ENCODE data around the gene IRF8.

The IRF8 gene

GRCh38 chr16:85915125-85915845 lies 16.3 kb downstream of the IRF8 start:
- DNase-seq = no peak

GRCh38 chr16:85916141-85916890 lies 17.4 kb downstream of the IRF8 start:
- no peak for DNase-seq

- DNase-seq = no peak
Observed at GRCh38 chr16:85917012-85917411, 18.1 kb downstream of the IRF8 start.

- DNase-seq = no peak
Observed at GRCh38 chr16:85917959-85918358, 19.0 kb downstream of the IRF8 start.

DNA sequence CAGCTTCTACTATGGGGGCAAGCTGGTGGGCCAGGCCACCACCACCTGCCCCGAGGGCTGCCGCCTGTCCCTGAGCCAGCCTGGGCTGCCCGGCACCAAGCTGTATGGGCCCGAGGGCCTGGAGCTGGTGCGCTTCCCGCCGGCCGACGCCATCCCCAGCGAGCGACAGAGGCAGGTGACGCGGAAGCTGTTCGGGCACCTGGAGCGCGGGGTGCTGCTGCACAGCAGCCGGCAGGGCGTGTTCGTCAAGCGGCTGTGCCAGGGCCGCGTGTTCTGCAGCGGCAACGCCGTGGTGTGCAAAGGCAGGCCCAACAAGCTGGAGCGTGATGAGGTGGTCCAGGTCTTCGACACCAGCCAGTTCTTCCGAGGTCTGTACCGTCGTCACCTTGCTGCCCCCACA lies 19.5 kb downstream of the IRF8 start:
- DNase-seq = no peak

DNA sequence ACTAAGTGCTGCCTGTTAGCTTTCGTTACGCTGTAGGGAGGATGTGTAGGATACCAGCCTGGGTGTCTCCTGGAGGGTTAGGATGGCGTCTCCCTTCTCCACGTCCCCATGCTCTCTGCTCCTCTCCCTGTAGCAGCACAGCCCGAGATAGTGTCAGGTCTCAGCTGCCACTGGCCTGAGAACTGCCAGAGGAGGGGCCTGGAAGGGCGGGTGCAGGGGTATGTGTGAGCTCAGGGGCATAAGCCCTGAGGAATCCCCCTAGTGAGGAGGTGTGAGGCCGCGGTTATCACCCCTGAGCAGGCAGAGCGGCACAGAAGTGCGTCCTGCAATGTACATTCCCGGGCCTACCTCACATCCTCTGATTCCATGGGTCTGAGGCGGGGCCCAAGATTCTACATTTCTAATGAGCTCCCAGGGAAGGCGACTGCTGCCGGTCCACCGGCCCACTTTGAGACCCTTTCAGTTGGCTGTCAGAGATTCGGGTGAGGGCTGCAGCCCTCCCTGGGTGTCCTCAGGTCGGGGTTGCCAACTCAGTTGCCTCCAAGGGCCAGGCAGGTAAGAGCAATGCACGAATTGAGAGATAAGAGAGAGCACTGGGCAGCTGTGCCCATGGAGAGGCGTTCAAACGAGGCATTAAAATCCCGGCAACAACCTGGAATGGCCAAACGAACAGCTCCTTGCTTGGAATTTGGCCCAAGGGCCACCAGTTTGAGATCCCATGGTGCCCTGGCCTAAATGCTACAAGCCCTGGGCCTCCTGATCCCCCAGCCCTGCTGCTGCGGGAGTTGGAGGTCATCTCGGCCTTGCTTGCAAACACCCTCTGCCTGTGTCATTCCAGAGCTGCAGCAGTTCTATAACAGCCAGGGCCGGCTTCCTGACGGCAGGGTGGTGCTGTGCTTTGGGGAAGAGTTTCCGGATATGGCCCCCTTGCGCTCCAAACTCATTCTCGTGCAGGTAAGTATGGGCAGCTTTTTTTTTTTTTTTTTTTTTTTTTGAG lies 20.6 kb downstream of the IRF8 start:
- no peak for DNase-seq

DNA sequence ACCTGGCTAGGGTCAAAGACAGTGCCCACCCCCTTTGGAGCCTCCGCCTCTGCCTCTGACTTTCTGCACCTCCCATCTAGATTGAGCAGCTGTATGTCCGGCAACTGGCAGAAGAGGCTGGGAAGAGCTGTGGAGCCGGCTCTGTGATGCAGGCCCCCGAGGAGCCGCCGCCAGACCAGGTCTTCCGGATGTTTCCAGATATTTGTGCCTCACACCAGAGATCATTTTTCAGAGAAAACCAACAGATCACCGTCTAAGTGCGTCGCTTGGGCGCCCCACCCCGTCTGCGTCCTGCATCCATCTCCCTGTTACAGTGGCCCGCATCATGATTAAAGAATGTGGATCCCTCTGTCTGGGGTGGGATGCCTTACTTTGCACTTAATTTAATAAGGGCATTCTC lies 22.1 kb downstream of the IRF8 start:
- no peak for DNase-seq

DNA sequence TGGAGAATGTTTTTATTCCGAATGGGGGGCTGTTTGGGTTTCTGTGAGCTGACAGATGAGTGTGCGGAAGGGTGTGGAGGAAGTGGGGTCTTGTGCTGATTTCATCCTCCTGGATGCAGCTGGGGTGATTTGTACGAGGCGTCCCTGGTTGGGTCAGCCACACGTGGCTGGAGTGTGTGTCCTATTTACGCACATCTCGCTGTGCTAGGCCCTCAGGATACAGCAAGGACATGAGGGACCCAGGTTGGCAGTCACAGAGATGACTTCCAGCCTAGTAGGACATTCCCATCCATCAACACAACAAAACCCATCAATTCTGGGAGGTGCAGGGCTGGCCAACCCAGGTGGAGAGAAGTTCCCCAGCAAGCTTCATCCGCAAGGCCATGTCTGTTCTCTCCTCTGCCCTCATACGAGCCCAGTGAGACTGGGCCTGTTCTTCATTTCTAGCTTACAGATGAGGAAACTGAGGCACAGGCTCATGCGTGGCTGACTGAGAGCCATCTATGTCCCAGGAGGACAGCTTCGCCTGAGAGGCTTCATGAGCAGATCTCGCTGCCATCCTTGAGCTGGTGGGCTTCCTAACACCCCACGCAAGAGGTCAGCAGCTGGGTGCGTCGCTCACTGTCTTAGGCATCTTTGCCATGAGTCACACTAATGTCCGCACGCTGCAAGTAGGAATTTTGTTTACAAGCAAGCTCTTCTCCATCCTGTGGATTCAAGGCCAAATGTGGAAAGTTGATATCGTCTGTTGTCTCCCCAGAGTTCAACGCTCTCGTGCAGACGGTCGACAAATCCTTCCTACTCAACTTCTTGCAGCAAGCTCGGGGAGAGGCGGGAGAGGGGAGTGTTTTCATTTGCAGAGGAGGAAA lies 24.4 kb downstream of the IRF8 start:
- no peak for DNase-seq

DNA sequence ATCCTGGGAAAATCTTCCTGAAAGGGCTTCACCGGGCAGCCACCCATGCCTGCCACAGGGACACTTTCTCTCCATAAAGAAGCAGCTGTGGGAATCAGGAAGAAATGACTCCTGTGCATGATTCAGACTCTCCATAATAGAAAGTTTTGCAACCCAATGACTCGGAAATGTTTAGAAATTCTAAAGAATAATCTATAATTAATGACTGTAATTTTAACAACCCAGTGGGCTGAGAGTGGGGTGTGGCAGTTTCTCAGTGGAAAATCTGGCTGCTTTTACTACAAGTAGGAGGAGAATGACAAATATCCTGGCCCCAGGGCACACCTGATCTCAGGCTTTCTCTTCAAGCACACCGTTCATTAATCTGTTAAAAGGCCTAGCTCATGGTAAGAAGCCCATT lies 25.7 kb downstream of the IRF8 start:
- DNase-seq = no peak

- no peak for DNase-seq
Observed at GRCh38 chr16:85926370-85926769, 27.4 kb downstream of the IRF8 start.

DNA sequence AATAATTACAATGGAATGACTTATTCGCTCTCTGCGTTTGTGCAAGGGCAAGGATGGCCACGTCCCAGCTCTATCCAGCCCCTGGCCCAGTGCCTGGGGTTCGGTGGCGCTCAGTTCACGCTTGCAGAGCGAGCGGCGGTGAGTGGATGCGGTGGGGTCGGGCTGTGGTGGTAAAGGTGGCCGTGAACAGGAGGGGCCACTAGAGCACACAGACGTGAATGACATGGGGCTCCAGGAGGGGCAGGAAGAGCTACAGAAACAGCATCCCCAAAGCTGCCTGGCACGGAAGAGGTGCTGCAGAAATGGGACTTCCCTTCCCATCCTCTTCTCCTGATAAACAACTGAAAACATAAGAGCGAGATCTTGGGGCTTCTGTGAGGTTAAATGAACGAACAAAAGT lies 28.4 kb downstream of the IRF8 start:
- DNase-seq = no peak

GRCh38 chr16:85927959-85928358 lies 29.0 kb downstream of the IRF8 start:
- DNase-seq = no peak

DNA sequence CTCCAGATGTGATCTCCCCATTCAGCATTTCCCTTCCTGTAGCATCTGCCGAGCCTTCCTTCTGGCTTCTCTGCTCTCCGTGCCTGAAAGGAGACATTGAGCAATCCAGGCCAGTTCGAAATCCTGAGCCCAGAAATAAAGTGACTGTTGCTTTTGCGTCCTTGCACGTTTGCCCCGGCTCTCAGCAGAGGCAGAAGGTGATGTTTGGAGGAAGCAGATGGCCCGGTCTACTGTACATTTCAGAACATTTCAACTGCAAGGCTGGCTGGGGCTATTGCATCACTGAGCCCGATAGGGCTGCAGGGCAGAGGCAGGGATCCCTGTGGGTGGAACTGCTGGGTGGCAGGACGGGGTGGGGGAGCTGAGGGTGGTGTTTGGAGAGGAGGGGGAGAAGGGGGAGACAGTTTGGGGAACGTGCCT lies 29.4 kb downstream of the IRF8 start:
- no peak for DNase-seq

- DNase-seq = no peak
Observed at GRCh38 chr16:85929259-85929721, 30.3 kb downstream of the IRF8 start.

- no peak for DNase-seq
Observed at GRCh38 chr16:85930301-85930700, 31.3 kb downstream of the IRF8 start.

GRCh38 chr16:85931596-85932402 lies 32.8 kb downstream of the IRF8 start:
- no peak for DNase-seq

DNA sequence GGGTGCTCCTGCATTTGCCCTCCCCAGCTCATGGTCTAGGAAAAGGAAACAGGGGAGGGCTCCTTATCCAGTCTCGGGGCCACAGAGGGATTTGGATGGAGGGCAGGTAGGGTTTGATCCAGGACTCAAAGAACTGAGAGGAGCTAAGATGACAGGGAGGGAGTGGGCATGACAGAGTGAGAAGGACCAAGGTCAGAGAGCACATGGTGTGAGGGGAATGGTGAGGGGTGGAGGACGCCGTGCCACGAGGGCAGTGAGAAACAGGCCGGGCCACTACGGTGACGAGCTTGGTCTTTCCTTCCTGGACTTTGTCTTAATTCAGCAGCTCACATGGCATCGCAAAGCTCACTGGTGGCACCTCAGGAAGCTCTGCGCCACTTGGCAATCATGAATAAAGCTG lies 35.2 kb downstream of the IRF8 start:
- no peak for DNase-seq

- no peak for DNase-seq
Observed at GRCh38 chr16:85935391-85935973, 36.5 kb downstream of the IRF8 start.

DNA sequence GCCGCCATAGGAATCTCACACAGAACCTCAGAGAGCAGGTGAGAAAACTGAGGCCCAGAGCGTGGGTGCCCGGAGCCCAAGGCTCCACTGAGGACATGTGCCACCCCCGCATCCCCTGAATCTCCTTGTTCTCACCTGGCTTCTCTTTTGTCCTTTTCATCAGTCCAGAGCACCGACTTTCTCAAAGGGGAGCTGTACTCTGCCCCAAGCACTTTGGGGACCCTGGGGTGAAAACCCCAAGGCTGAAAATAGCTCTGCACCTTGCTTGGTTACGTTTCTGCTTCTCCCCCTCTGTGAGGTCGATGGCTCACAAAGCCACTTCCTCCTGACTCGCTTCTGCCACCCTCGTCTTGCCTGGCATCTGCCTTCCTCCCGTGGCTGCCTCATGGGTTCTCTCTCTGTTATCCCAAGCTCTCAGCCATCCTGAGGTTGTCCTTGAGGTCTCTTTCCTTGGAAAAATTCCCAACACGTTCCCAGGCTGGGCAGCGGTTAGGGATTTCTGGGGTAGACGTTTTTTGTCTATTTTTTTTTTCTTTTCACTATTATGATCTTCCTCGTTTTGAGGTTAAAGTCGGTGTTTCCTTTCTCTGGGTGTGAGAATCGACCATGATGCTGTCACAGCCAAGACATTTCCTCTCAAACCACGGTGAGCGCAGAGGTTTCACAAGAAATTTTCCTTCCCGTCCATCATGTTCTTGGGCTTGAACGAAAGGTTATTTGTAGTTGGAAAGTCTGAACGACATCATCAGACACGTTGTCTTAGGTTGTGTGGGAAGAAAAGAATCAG lies 37.2 kb downstream of the IRF8 start:
- no peak for DNase-seq

DNA sequence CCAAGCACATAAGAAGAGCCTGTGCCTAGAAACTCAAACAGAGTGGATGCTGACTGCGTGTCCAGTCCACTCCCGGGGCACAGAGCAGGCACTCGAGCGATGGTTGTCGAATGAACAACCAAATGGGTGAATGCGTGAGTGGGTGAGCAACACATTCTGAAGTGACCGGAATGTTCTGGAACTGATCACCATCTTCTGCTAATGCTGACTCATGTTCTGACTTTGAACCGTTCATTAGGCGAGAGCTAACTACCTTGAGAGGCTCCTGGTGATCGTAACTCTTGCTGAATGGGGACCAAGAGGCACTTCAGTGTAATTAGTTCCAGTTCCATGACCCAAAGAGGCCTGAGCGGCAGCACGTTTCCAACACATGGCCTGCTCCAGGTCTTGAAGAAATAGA lies 37.9 kb downstream of the IRF8 start:
- no peak for DNase-seq
